ENCODE results near the gene PRSS1.

PRSS1 gene

GRCh38 chr7:142796001-142796500, 46.8 kb downstream of the PRSS1 start:
- peaks cover 0 to 5% (median 1%) of the 10 kb centered on the region in 4 experiments for H3K36me3 ChIP-seq (ENCODE audit: control insufficient read depth in 4 of 4, insufficient read depth in 4 of 4, low read length in 3 of 4)
- no peak for DNase-seq
- peak overlapping the region; percentile 80 to 85 for H3K27ac ChIP-seq (ENCODE audit: insufficient read depth in 1 of 2, low read depth in 1 of 2, low read length in 2 of 2, poor library complexity in 1 of 2, severe bottlenecking in 2 of 2)
- peaks cover 27 to 67% (median 53%) of the 10 kb centered on the region in 4 experiments for H3K4me1 ChIP-seq (ENCODE audit: control extremely low read depth in 1 of 4, control insufficient read depth in 4 of 4, insufficient read depth in 4 of 4, low read length in 3 of 4)
- CTCF ChIA-PET, result interaction anchor here (1.1 to 31.6 kb wide), 3 partner anchors 6 to 58 kb away, joined by 3 to 679 read pairs (median 679); no protein-coding TSS in a partner anchor
- 69% methylated on average over 6 of the region's 9 CpGs for WGBS (ENCODE audit: insufficient coverage)
- H3K4me3 ChIP-seq (ENCODE audit: control insufficient read depth in 1 of 7, extremely low read depth in 1 of 7, insufficient read depth in 4 of 7, low read depth in 2 of 7, low read length in 6 of 7), result peak overlapping the region in 6 of 7 experiments; percentile 68 to 89 (median 84)
- H3K27me3 ChIP-seq (replicated peaks in 2 of 5; ENCODE audit: control insufficient read depth in 4 of 5, insufficient read depth in 5 of 5, low read length in 4 of 5), result peaks cover 0 to 6% (median 0%) of the 10 kb centered on the region in 5 experiments
- POLR2A ChIA-PET, result interaction anchor here (1.4 to 6.2 kb wide), 2 partner anchors 12 to 82 kb away, joined by 7 to 96 read pairs; no protein-coding TSS in a partner anchor
- no peaks in the 10 kb centered on the region for H3K9me3 ChIP-seq (ENCODE audit: control extremely low read depth in 1 of 5, control insufficient read depth in 4 of 5, insufficient read depth in 2 of 5, low read depth in 1 of 5, low read length in 4 of 5)

DNA sequence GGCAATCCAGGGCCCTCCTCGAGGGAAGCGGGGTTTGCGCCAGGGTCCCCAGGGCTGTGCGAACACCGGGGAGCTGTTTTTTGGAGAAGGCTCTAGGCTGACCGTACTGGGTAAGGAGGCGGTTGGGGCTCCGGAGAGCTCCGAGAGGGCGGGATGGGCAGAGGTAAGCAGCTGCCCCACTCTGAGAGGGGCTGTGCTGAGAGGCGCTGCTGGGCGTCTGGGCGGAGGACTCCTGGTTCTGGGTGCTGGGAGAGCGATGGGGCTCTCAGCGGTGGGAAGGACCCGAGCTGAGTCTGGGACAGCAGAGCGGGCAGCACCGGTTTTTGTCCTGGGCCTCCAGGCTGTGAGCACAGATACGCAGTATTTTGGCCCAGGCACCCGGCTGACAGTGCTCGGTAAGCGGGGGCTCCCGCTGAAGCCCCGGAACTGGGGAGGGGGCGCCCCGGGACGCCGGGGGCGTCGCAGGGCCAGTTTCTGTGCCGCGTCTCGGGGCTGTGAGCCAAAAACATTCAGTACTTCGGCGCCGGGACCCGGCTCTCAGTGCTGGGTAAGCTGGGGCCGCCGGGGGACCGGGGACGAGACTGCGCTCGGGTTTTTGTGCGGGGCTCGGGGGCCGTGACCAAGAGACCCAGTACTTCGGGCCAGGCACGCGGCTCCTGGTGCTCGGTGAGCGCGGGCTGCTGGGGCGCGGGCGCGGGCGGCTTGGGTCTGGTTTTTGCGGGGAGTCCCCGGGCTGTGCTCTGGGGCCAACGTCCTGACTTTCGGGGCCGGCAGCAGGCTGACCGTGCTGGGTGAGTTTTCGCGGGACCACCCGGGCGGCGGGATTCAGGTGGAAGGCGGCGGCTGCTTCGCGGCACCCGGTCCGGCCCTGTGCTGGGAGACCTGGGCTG, 47.5 kb downstream of the PRSS1 start:
- H3K9me3 ChIP-seq (ENCODE audit: control extremely low read depth in 1 of 5, control insufficient read depth in 4 of 5, insufficient read depth in 2 of 5, low read depth in 1 of 5, low read length in 4 of 5), result no peaks in the 10 kb centered on the region
- CTCF ChIA-PET, result interaction anchor here (1.6 to 31.6 kb wide), 3 partner anchors 6 to 85 kb away, joined by 4 to 679 read pairs (median 679); no protein-coding TSS in a partner anchor
- peak in 2 of 3 donors; percentile 40 to 58 for DNase-seq
- POLR2A ChIA-PET, result interaction anchor here (1.2 to 6.2 kb wide), 3 partner anchors 8 to 83 kb away, joined by 3 to 96 read pairs (median 7); no protein-coding TSS in a partner anchor
- peak overlapping the region; percentile 80 to 85 for H3K27ac ChIP-seq (ENCODE audit: insufficient read depth in 1 of 2, low read depth in 1 of 2, low read length in 2 of 2, poor library complexity in 1 of 2, severe bottlenecking in 2 of 2)
- WGBS (ENCODE audit: insufficient coverage), result 17% methylated on average over 59 of the region's 74 CpGs
- peaks cover 0 to 10% (median 6%) of the 10 kb centered on the region in 4 experiments for H3K36me3 ChIP-seq (ENCODE audit: control insufficient read depth in 4 of 4, insufficient read depth in 4 of 4, low read length in 3 of 4)
- peak overlapping the region; percentile 52 to 89 (median 79) for H3K4me3 ChIP-seq (ENCODE audit: control insufficient read depth in 1 of 7, extremely low read depth in 1 of 7, insufficient read depth in 4 of 7, low read depth in 2 of 7, low read length in 6 of 7)
- peaks cover 0 to 6% (median 0%) of the 10 kb centered on the region in 5 experiments for H3K27me3 ChIP-seq (replicated peaks in 2 of 5; ENCODE audit: control insufficient read depth in 4 of 5, insufficient read depth in 5 of 5, low read length in 4 of 5)
- H3K4me1 ChIP-seq (ENCODE audit: control extremely low read depth in 1 of 4, control insufficient read depth in 4 of 4, insufficient read depth in 4 of 4, low read length in 3 of 4), result peaks cover 27 to 66% (median 52%) of the 10 kb centered on the region in 4 experiments

DNA sequence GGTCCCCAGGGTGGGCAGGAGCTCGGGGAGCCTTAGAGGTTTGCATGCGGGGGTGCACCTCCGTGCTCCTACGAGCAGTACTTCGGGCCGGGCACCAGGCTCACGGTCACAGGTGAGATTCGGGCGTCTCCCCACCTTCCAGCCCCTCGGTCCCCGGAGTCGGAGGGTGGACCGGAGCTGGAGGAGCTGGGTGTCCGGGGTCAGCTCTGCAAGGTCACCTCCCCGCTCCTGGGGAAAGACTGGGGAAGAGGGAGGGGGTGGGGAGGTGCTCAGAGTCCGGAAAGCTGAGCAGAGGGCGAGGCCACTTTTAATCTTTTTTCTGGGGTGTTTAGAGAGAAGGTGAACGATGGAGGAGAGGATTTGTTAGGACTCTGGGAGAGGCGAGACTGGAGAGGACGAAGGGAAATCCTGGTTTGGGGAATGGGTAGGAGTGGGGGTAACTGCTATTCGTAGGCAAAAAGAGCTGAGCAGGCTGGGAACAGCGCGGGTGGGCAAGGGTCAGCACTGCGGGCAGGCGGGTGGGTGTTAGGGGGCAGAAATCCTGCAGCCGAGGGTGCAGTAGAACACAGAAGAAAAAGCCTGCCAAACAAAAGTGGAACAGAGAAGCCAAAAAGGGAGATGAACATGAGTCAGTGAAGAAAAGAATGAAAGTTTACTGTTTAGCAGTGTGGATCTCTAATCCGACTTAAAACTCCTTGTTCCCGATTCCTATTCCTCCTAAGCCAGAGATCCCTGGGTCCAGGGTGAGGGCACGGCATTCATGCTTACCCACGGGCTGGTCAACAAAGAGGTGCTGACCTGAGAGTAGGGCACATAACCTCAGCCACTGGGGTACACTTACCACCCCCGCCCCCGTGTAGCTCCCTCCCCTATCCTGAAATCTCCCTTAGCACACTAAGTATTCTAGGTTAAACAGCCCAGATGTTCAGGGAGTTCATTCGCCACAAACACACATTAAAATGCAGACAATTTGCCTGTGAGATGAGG, 48.4 kb downstream of the PRSS1 start:
- peaks cover 0 to 19% (median 12%) of the 10 kb centered on the region in 4 experiments for H3K36me3 ChIP-seq (ENCODE audit: control insufficient read depth in 4 of 4, insufficient read depth in 4 of 4, low read length in 3 of 4)
- H3K4me1 ChIP-seq (ENCODE audit: control extremely low read depth in 1 of 4, control insufficient read depth in 4 of 4, insufficient read depth in 4 of 4, low read length in 3 of 4), result peaks cover 27 to 63% (median 46%) of the 10 kb centered on the region in 4 experiments
- peaks cover 0 to 6% (median 0%) of the 10 kb centered on the region in 5 experiments for H3K27me3 ChIP-seq (replicated peaks in 2 of 5; ENCODE audit: control insufficient read depth in 4 of 5, insufficient read depth in 5 of 5, low read length in 4 of 5)

DNA sequence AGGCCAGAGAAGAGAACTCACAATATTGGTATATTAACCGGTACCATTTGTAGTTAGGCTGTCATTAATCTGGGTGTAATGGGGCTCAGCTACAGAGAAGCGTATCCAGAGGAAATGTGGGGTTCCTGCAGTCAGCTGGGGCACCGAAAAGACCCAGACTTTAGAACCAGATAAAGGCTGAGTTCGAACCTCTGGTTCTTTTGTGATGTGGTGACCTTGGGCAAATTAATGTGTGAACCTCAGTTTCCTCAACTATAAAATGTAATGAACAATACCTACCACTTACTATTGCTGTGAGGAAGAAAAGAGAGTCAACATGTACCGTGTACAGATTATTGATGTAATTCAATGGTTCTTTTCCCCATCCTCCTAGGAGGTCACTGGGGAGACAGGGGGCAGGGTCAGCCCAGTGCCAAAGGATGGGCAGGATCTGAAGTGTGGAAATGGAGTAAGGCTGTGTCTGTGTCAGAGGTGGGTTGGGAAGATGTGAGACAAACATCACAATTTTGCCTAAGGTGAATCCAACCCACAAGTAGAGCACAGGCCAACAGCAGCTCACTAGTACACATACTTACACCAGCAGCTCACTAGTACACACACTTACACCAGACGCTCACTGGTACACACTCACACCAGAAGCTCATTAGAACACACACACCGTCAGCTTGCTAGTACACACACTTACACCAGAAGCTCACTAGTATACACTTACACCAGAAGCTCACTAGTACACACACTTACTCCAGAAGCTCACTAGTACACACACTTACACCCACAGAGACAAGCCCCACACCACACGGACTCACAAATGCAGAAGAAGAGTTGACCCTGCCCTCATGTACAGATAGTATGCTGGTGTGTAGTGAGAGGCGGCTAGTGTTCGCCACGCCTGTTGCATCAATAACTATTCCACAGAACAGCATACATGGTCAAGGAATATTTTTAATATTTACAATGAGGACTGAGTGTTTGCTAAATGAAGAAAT, 49.5 kb downstream of the PRSS1 start:
- H3K27ac ChIP-seq (ENCODE audit: insufficient read depth in 1 of 2, low read depth in 1 of 2, low read length in 2 of 2, poor library complexity in 1 of 2, severe bottlenecking in 2 of 2), result peak overlapping the region; percentile 80 to 85
- peak overlapping the region in 6 of 7 experiments; percentile 68 to 89 (median 84) for H3K4me3 ChIP-seq (ENCODE audit: control insufficient read depth in 1 of 7, extremely low read depth in 1 of 7, insufficient read depth in 4 of 7, low read depth in 2 of 7, low read length in 6 of 7)
- H3K36me3 ChIP-seq (ENCODE audit: control insufficient read depth in 4 of 4, insufficient read depth in 4 of 4, low read length in 3 of 4), result peaks cover 0 to 30% (median 18%) of the 10 kb centered on the region in 4 experiments
- no peak for DNase-seq
- ChIA-PET POLR2A (interaction anchor here (0.5 to 6.2 kb wide), 5 partner anchors 9 to 86 kb away, joined by 3 to 96 read pairs (median 4); no protein-coding TSS in a partner anchor), CTCF (interaction anchor here (0.7 to 31.6 kb wide), 5 partner anchors 8 to 166 kb away, joined by 3 to 679 read pairs (median 4); no protein-coding TSS in a partner anchor)
- 82% methylated on average over 4 of the region's 11 CpGs for WGBS (ENCODE audit: insufficient coverage)
- peaks cover 0 to 6% (median 0%) of the 10 kb centered on the region in 5 experiments for H3K27me3 ChIP-seq (replicated peaks in 2 of 5; ENCODE audit: control insufficient read depth in 4 of 5, insufficient read depth in 5 of 5, low read length in 4 of 5)
- no peaks in the 10 kb centered on the region for H3K9me3 ChIP-seq (ENCODE audit: control extremely low read depth in 1 of 5, control insufficient read depth in 4 of 5, insufficient read depth in 2 of 5, low read depth in 1 of 5, low read length in 4 of 5)
- H3K4me1 ChIP-seq (ENCODE audit: control extremely low read depth in 1 of 4, control insufficient read depth in 4 of 4, insufficient read depth in 4 of 4, low read length in 3 of 4), result peaks cover 28 to 66% (median 48%) of the 10 kb centered on the region in 4 experiments

More for the DNA sequence above, 48.4 kb downstream of the PRSS1 start:
- Histone ChIP-seq H3K27ac (ENCODE audit: insufficient read depth in 1 of 2, low read depth in 1 of 2, low read length in 2 of 2, poor library complexity in 1 of 2, severe bottlenecking in 2 of 2) (peak overlapping the region; percentile 80 to 85), H3K4me3 (ENCODE audit: control insufficient read depth in 1 of 7, extremely low read depth in 1 of 7, insufficient read depth in 4 of 7, low read depth in 2 of 7, low read length in 6 of 7) (peak overlapping the region; percentile 52 to 89 (median 79)), H3K9me3 (ENCODE audit: control extremely low read depth in 1 of 5, control insufficient read depth in 4 of 5, insufficient read depth in 2 of 5, low read depth in 1 of 5, low read length in 4 of 5) (no peaks in the 10 kb centered on the region)
- peak in 1 of 3 donors; percentile 36 for DNase-seq
- CTCF ChIA-PET, result interaction anchor here (1.3 to 31.6 kb wide), 4 partner anchors 7 to 86 kb away, joined by 4 to 679 read pairs (median 342); no protein-coding TSS in a partner anchor
- POLR2A ChIA-PET, result interaction anchor here (0.9 to 6.2 kb wide), 4 partner anchors 9 to 85 kb away, joined by 3 to 96 read pairs (median 4); no protein-coding TSS in a partner anchor
- 8% methylated on average over 26 of the region's 33 CpGs for WGBS (ENCODE audit: insufficient coverage)

GRCh38 chr7:142799437-142799835, 50.2 kb downstream of the PRSS1 start:
- H3K4me1 ChIP-seq (ENCODE audit: control extremely low read depth in 1 of 4, control insufficient read depth in 4 of 4, insufficient read depth in 4 of 4, low read length in 3 of 4), result peaks cover 34 to 73% (median 53%) of the 10 kb centered on the region in 4 experiments
- WGBS (ENCODE audit: insufficient coverage), result 87% methylated on average over 2 of the region's 3 CpGs
- peak overlapping the region in 3 of 7 experiments; percentile 17 to 89 (median 78) for H3K4me3 ChIP-seq (ENCODE audit: control insufficient read depth in 1 of 7, extremely low read depth in 1 of 7, insufficient read depth in 4 of 7, low read depth in 2 of 7, low read length in 6 of 7)
- POLR2A ChIA-PET, result interaction anchor here (1.1 to 6.2 kb wide), 3 partner anchors 9 to 12 kb away, joined by 3 to 96 read pairs (median 3); no protein-coding TSS in a partner anchor
- no peaks in the 10 kb centered on the region for H3K9me3 ChIP-seq (ENCODE audit: control extremely low read depth in 1 of 5, control insufficient read depth in 4 of 5, insufficient read depth in 2 of 5, low read depth in 1 of 5, low read length in 4 of 5)
- H3K27ac ChIP-seq (ENCODE audit: insufficient read depth in 1 of 2, low read depth in 1 of 2, low read length in 2 of 2, poor library complexity in 1 of 2, severe bottlenecking in 2 of 2), result peak overlapping the region in 1 of 2 experiments; percentile 85
- no peak for DNase-seq
- peaks cover 0 to 6% (median 0%) of the 10 kb centered on the region in 5 experiments for H3K27me3 ChIP-seq (replicated peaks in 2 of 5; ENCODE audit: control insufficient read depth in 4 of 5, insufficient read depth in 5 of 5, low read length in 4 of 5)
- H3K36me3 ChIP-seq (ENCODE audit: control insufficient read depth in 4 of 4, insufficient read depth in 4 of 4, low read length in 3 of 4), result peaks cover 0 to 32% (median 19%) of the 10 kb centered on the region in 4 experiments
- CTCF ChIA-PET, result interaction anchor here (0.7 to 31.6 kb wide), 4 partner anchors 7 to 167 kb away, joined by 3 to 679 read pairs (median 342); no protein-coding TSS in a partner anchor
